ENCODE measurements around the gene ACTG1. TPM values are rescaled to one million over a fixed set of nuclear protein-coding genes. Genes with fewer than 3 reads are reported as not detected.

Gene ACTG1
- total and polyA plus RNA-seq, 2 experiments from 2014 or later: 1,036 to 2,883 TPM

DNA sequence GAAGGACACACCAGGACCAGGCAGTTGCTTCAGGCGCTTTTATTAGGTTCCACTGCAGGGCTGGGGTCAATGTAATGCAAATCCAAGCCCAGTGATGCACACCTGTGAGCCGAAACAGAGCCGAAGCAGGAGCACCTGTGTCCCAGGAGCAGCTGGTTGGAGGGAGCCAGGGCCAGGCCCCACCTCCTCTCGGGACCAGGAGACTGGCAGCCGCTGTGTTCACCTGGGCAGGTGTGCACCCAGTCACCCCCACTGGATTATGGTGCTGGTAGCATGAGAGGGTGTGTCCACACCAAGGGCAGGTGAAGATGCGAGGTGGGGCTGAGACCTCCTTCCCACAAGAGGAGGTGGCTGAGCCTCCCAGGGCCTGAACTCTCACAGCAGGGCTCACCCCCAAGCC lies 44.3 kb upstream of the ACTG1 start:
- TF ChIP-seq, protein P1, sequence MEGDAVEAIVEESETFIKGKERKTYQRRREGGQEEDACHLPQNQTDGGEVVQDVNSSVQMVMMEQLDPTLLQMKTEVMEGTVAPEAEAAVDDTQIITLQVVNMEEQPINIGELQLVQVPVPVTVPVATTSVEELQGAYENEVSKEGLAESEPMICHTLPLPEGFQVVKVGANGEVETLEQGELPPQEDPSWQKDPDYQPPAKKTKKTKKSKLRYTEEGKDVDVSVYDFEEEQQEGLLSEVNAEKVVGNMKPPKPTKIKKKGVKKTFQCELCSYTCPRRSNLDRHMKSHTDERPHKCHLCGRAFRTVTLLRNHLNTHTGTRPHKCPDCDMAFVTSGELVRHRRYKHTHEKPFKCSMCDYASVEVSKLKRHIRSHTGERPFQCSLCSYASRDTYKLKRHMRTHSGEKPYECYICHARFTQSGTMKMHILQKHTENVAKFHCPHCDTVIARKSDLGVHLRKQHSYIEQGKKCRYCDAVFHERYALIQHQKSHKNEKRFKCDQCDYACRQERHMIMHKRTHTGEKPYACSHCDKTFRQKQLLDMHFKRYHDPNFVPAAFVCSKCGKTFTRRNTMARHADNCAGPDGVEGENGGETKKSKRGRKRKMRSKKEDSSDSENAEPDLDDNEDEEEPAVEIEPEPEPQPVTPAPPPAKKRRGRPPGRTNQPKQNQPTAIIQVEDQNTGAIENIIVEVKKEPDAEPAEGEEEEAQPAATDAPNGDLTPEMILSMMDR (IDR thresholded peaks at IDR 0.05; ENCODE audit: low read depth, low read length): no peak
- H3K9me3 ChIP-seq (ENCODE audit: low read depth): no peaks in the 10 kb centered on the region
- peak overlapping the region; percentile 82 for H3K27ac ChIP-seq
- H3K4me1 ChIP-seq (ENCODE audit: low read depth): peaks cover 33% of the 10 kb centered on the region
- H3K4me3 ChIP-seq: no peak overlapping the region
- H3K36me3 ChIP-seq: peaks cover 27% of the 10 kb centered on the region
- no peaks in the 10 kb centered on the region for H3K27me3 ChIP-seq
- no peak for DNase-seq (ENCODE audit: low read depth in 1 of 2, low spot score in 1 of 2)

DNA sequence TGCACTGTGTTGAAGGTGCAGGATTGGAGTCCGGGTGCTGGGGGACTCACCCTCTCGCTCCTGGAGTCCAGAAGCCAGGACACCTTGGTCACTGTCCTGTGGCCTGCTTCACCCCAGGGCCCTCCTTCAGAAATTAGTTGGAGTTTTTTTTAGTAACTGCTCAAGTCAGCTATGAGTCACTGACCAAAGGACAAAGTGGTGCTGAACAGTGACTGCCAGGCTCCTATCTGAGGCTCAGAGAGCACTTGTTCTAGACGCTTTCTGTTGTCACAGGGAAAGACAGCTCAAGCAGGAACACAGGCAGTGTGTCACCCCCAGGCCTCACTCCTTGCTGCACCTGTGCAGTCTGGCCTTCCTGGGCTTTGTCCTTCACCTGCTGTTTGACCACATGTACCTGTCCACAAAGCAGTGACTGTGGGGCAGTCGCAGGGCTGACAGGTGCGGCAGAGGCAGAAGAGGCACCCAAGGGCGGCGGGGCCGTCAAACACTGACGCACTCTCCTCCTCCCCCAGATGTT lies 43.6 kb upstream of the ACTG1 start:
- H3K4me3 ChIP-seq: no peak overlapping the region
- peaks cover 22% of the 10 kb centered on the region for H3K36me3 ChIP-seq
- no peaks in the 10 kb centered on the region for H3K27me3 ChIP-seq
- peak in 1 of 2 donors; percentile 70 for DNase-seq (ENCODE audit: low read depth in 1 of 2, low spot score in 1 of 2)
- TF ChIP-seq, protein P1 (IDR thresholded peaks at IDR 0.05; ENCODE audit: low read depth, low read length): no peak
- H3K9me3 ChIP-seq (ENCODE audit: low read depth): no peaks in the 10 kb centered on the region
- H3K27ac ChIP-seq: peak overlapping the region; percentile 82
- peaks cover 37% of the 10 kb centered on the region for H3K4me1 ChIP-seq (ENCODE audit: low read depth)

DNA sequence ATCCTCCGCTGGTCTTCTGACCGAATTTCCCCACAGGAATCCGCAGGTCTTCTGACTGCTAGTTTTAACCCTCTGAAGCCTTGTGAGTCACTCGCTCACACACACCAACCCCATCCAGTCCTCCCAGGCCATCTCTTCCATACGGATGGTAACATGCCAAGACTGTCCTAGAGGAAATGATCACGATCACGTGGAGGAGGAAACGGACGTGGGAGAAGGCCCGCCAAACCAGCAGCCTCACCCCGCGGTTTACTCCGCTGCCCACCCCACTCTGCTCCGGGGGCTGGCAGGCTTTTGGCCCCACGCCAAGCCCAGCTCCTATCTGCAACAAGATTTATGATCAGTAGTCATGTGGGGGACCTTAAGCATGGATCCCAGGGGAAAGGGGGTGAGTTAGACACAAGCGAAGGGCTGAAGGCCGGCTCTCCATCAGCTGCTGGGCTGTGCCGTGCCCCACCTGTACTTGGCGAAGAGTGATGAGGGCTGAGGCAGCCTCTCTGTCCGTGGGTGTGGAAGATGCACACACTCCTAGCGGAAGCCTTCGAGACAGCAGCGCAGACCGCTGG lies 41.1 kb upstream of the ACTG1 start:
- H3K27me3 ChIP-seq: no peaks in the 10 kb centered on the region
- peaks cover 10% of the 10 kb centered on the region for H3K36me3 ChIP-seq
- H3K9me3 ChIP-seq (ENCODE audit: low read depth): no peaks in the 10 kb centered on the region
- peaks cover 37% of the 10 kb centered on the region for H3K4me1 ChIP-seq (ENCODE audit: low read depth)
- TF ChIP-seq, protein P1 (IDR thresholded peaks at IDR 0.05; ENCODE audit: low read depth, low read length): no peak
- peak in 1 of 2 donors; percentile 95 for DNase-seq (ENCODE audit: low read depth in 1 of 2, low spot score in 1 of 2)
- H3K4me3 ChIP-seq: peak overlapping the region; percentile 92
- H3K27ac ChIP-seq: peak overlapping the region; percentile 72

GRCh38 chr17:81553018-81553615 lies 40.5 kb upstream of the ACTG1 start:
- DNase-seq (ENCODE audit: low read depth in 1 of 2, low spot score in 1 of 2): peak; percentile 82 to 89
- H3K4me1 ChIP-seq (ENCODE audit: low read depth): peaks cover 37% of the 10 kb centered on the region
- H3K27ac ChIP-seq: peak overlapping the region; percentile 72
- H3K36me3 ChIP-seq: peaks cover 4% of the 10 kb centered on the region
- no peaks in the 10 kb centered on the region for H3K9me3 ChIP-seq (ENCODE audit: low read depth)
- TF ChIP-seq, protein P1 (IDR thresholded peaks at IDR 0.05; ENCODE audit: low read depth, low read length): no peak
- H3K4me3 ChIP-seq: peak overlapping the region; percentile 92
- no peaks in the 10 kb centered on the region for H3K27me3 ChIP-seq

DNA sequence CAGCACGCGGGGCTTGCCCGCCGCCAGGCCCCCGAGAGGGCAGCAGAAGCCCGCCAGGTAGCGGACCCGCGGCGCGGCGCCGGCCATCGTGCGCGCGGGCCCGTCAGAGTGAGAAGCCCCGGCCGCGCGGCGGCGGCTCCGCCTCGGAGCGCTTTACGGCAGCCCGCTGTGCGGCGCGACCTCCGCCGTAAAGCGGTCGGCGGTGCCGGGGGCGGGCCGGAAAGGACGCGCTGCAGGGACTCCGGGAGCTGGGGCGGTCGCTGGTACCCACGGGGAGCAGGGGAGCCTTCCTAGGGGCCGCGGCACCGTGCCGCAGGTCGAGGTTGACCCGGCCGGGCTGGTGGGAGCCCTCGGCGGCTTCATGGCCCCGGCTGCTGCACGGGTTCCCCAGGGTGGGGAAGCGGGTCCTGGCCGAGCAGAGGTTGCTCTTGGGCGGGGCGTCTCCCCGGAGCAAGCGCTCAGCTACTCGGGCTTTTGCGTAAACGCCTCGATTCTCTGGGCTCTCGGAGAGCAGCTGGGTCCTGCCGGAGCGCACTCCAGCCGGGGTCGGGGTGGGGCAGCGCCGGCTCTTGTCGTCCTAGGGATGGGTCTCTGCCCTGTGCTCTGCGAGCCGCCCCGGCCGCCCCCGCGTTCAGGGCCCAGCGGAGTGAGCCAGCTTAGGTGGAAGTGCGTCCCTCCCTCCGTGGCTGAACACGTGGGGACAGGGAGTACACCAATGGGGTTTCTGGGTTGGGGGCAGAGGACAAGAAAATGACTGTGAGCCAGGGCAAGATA lies 39.8 kb upstream of the ACTG1 start, which contains the start of gene FAAP100:
TSS of gene FAAP100 (minus strand) at position 110 of the 774 bp plus-strand sequence. CDS start at position 87, 23 bp downstream.
- Histone ChIP-seq H3K27ac (peak within 1 kb of the TSS; percentile 72), H3K27me3 (no peaks in the 10 kb centered on the region), H3K4me3 (peak within 1 kb of the TSS; percentile 92), H3K36me3 (peaks cover 4% of the 10 kb centered on the region), H3K9me3 (ENCODE audit: low read depth) (no peaks in the 10 kb centered on the region), H3K4me1 (ENCODE audit: low read depth) (peaks cover 33% of the 10 kb centered on the region)
- TF ChIP-seq, protein P1 (IDR thresholded peaks at IDR 0.05; ENCODE audit: low read depth, low read length): no peak
- peak; percentile 83 to 87 for DNase-seq (ENCODE audit: low read depth in 1 of 2, low spot score in 1 of 2)
